IMR-90 (cell line): ENCODE results near the gene LYRM4. TPM values are rescaled to one million over a fixed set of nuclear protein-coding genes. Genes with fewer than 3 reads are reported as not detected.

Experiments used
- ATAC-seq: fragments of 200-7000 bp; cut with Tn5 transposase; 2 replicates; pipeline ENCODE4 v1.9.1; 2020; ENCODE audit warnings: low read depth, mild to moderate bottlenecking, moderate library complexity
- BruUV-seq: library from RNA; stranded (reverse); fragments of 400-500 nt; replicated peaks from 2 replicates; lab custom pipeline; 2021; lab: Mats Ljungman, UMichigan
- CTCF ChIA-PET: fragments of 300-600 bp; formaldehyde crosslinking; extraction: SDS; loops from one replicate; lab custom pipeline; 2021; ENCODE audit warnings: antibody characterized with exemption; lab: Yijun Ruan, JAX
- POLR2A ChIA-PET: fragments of 300-600 bp; sonication (Branson Sonifier 250); formaldehyde crosslinking; loops from one replicate; lab custom pipeline; 2022; ENCODE audit warnings: antibody characterized with exemption; ENCODE audit not compliant: unreplicated experiment; lab: Charles Lee
- DNase-seq: peaks from one replicate; pipeline ENCODE4 v3.0.0; 2013
- H2AFZ ChIP-seq: replicated peaks from 2 replicates; pipeline ENCODE3; 2013; ENCODE audit warnings: low read length, mild to moderate bottlenecking; ENCODE audit not compliant: poor library complexity
- H2AK5ac ChIP-seq: 2 replicates; pipeline ENCODE4 v1.6.1; 2013; ENCODE audit warnings: low read depth, low read length, inconsistent platforms
- H2AK9ac ChIP-seq: replicated peaks from 2 replicates; pipeline ENCODE3; 2013; ENCODE audit warnings: mild to moderate bottlenecking, low read depth, low read length, moderate library complexity; ENCODE audit not compliant: poor library complexity
- H2BK120ac ChIP-seq: 2 replicates; pipeline ENCODE4 v1.6.1; 2013; ENCODE audit warnings: low read depth, low read length, inconsistent platforms
- H2BK15ac ChIP-seq: 3 replicates; pipeline ENCODE4 v1.6.1; 2013; ENCODE audit warnings: low read depth, low read length, inconsistent platforms
- H2BK20ac ChIP-seq: 2 replicates; pipeline ENCODE4 v1.6.1; 2013; ENCODE audit warnings: low read depth, mild to moderate bottlenecking, inconsistent platforms, low read length, moderate library complexity
- H2BK5ac ChIP-seq: 2 replicates; pipeline ENCODE4 v1.6.1; 2013; ENCODE audit warnings: mild to moderate bottlenecking, low read depth, low read length, inconsistent platforms; ENCODE audit not compliant: poor library complexity, severe bottlenecking
- H3K14ac ChIP-seq: replicated peaks from 2 replicates; pipeline ENCODE4 v1.6.1; 2013; ENCODE audit warnings: low read depth, low read length, inconsistent platforms
- H3K18ac ChIP-seq: 2 replicates; pipeline ENCODE4 v1.6.1; 2013; ENCODE audit warnings: low read depth, low read length, control low read depth
- H3K23ac ChIP-seq: 2 replicates; pipeline ENCODE4 v1.6.1; 2013; ENCODE audit warnings: low read depth, low read length, inconsistent platforms
- H3K27ac ChIP-seq: 2 replicates; pipeline ENCODE4 v1.5.1; 2013; ENCODE audit warnings: mild to moderate bottlenecking, control low read depth, low read length; ENCODE audit not compliant: insufficient read depth
- H3K27me3 ChIP-seq: 2 replicates; pipeline ENCODE4 v1.6.1; 2013; ENCODE audit warnings: low read length; ENCODE audit not compliant: control insufficient read depth, insufficient read depth
- H3K36me3 ChIP-seq: 2 replicates; pipeline ENCODE4 v1.6.1; 2013; ENCODE audit warnings: low read length, mixed read lengths; ENCODE audit not compliant: control insufficient read depth, insufficient read depth
- H3K4ac ChIP-seq: 2 replicates; pipeline ENCODE4 v1.6.1; 2013; ENCODE audit warnings: low read depth, low read length, inconsistent platforms
- H3K4me1 ChIP-seq: 2 replicates; pipeline ENCODE4 v1.6.1; 2013; ENCODE audit warnings: low read length, mixed read lengths; ENCODE audit not compliant: control insufficient read depth, insufficient read depth
- H3K4me2 ChIP-seq: 2 replicates; pipeline ENCODE4 v1.6.1; 2013; ENCODE audit warnings: low read depth, mild to moderate bottlenecking, control low read depth, low read length, moderate library complexity
- H3K4me3 ChIP-seq: 2 replicates; pipeline ENCODE4 v1.5.1; 2013; ENCODE audit warnings: low read depth, mild to moderate bottlenecking, control low read depth, low read length, moderate library complexity; ENCODE audit not compliant: insufficient read depth
- H3K56ac ChIP-seq: 2 replicates; pipeline ENCODE4 v1.6.1; 2013; ENCODE audit warnings: low read length, inconsistent platforms; ENCODE audit not compliant: insufficient read depth; ENCODE audit errors: extremely low read depth
- H3K79me1 ChIP-seq, 2 experiments: 2 replicates each; pipeline ENCODE4 v1.6.1; 2013; ENCODE audit warnings: low read length in 2 of 2, inconsistent platforms in 1 of 2, low read depth in 1 of 2
- H3K9ac ChIP-seq: 2 replicates; pipeline ENCODE4 v1.6.1; 2013; ENCODE audit warnings: low read depth, low read length, control low read depth
- H3K9me1 ChIP-seq: 2 replicates; pipeline ENCODE4 v1.6.1; 2013; ENCODE audit warnings: low read length, inconsistent platforms; ENCODE audit not compliant: insufficient read depth
- H3K9me3 ChIP-seq: 2 replicates; pipeline ENCODE4 v1.6.1; 2013; ENCODE audit warnings: low read length; ENCODE audit not compliant: control insufficient read depth, insufficient read depth
- H4K20me1 ChIP-seq: 2 replicates; pipeline ENCODE4 v1.6.1; 2013; ENCODE audit warnings: low read length, inconsistent platforms; ENCODE audit not compliant: insufficient read depth
- H4K5ac ChIP-seq: 2 replicates; pipeline ENCODE4 v1.6.1; 2013; ENCODE audit warnings: mild to moderate bottlenecking, low read depth, low read length, control low read depth
- H4K8ac ChIP-seq, 2 experiments: 2 replicates each; pipeline ENCODE4 v1.6.1; 2013; ENCODE audit warnings: low read depth in 2 of 2, low read length in 2 of 2, control low read depth in 1 of 2, inconsistent platforms in 1 of 2
- H4K91ac ChIP-seq: 2 replicates; pipeline ENCODE4 v1.6.1; 2013; ENCODE audit warnings: low read depth, low read length, inconsistent platforms; ENCODE audit not compliant: insufficient read depth
- WGBS, 2 experiments: methylation state at CpG; one replicate each; pipeline versions ENCODE4 v1.1.5 to v1.1.7; 2013; ENCODE audit warnings: missing lambda C conversion rate in 2 of 2; ENCODE audit not compliant: insufficient read length in 1 of 2; ENCODE audit errors: extremely low coverage in 2 of 2; 5-methylcytosine and 5-hydroxymethylcytosine counted together
- dilution Hi-C: fragments of 300-500 bp; cut with HindIII; formaldehyde crosslinking; loops from one replicate; pipeline ENCODE4 v1.14.3; 2018; ENCODE audit warnings: low sequenced_read_pairs; ENCODE audit not compliant: unreplicated experiment
- in situ Hi-C: fragments of 300-500 bp; cut with MboI; formaldehyde crosslinking; loops from 3 replicates; pipeline ENCODE4 v1.14.3; 2019; ENCODE audit warnings: low sequenced_read_pairs, inconsistent platforms, mixed read lengths
- intact Hi-C: fragments of 100-400 bp; cut with micrococcal nuclease; formaldehyde crosslinking; loops from 2 replicates; pipeline ENCODE4 v1.10.0; 2022
- polyA plus RNA-seq, 3 experiments: library from polyadenylated mRNA; depleted of rRNA; stranded (reverse); fragments of >200 nt; gene quantifications; 2 replicates each; pipeline ENCODE4 v1.2.3, GENCODE V29; 2012; ENCODE audit warnings: low replicate concordance in 1 of 3
- total RNA-seq: library from RNA; depleted of rRNA; stranded (reverse); fragments of >200 nt; gene quantifications from 2 replicates; pipeline ENCODE4 v1.2.3, GENCODE V29; 2012
- TF ChIP-seq, protein P1 (sequence below): conservative IDR thresholded peaks from 2 replicates; pipeline ENCODE4 v1.5.1; 2012; ENCODE audit warnings: mild to moderate bottlenecking, low read depth, low read length, improper control_type of control experiment

The LYRM4 gene
- total and polyA plus RNA-seq, 2 of the 4 experiments (the other 2 are of a cell fraction), result 11.5 to 26.6 TPM

DNA sequence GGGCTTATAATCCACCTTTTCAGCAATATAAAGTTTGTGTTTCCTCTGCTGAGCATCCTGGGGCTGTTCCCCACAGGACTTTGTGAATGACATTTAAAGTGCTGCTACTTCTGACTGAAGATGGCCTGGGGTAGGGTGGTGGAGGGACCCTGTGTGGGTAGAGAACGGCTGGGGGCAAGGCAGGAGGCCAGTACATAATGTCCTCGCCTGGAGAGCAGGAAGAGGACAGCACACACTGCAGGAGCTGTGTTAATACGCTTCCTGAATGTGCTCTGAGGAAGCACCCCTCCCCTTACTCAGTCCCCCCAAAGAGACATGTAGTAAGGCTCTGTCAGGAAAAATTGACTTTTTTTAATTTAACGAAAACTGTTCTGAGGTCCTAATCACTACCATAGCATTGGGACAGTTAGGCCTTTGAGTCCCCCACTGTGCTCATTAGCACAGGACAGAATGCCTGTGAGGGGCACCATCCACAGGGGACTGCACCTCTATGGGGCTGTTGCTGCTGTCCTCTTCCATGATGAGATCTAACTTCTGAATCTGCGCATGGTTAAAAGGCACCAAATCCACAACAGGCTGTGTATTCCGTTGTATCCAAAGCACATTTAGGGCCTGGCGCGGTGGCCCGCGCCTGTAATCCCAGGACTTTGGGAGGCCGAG, 68.5 kb downstream of the LYRM4 start:
- H3K4me1 ChIP-seq, result peaks cover 9% of the 10 kb centered on the region
- peak overlapping the region; percentile 8; the same call in 1 of the 2 replicates for H3K18ac ChIP-seq
- peaks cover 0 to 4% of the 10 kb centered on the region in 2 experiments; a peak in 1 of 4 replicates for H3K79me1 ChIP-seq
- peak overlapping the region; percentile 34; the same call in 1 of the 3 replicates for H2BK15ac ChIP-seq
- no peak overlapping the region for H2BK20ac ChIP-seq
- POLR2A ChIA-PET, result no interaction called here
- no peak overlapping the region for H3K4me3 ChIP-seq
- no peaks in the 10 kb centered on the region for H3K9me3 ChIP-seq
- BruUV-seq, result no TSS peak
- dilution Hi-C loops, result no loop called here
- H3K9me1 ChIP-seq, result peaks cover 9% of the 10 kb centered on the region
- peak overlapping the region; percentile 30; the same call in 1 of the 2 replicates for H3K4ac ChIP-seq
- H2BK120ac ChIP-seq, result peak overlapping the region; percentile 22; the same call in 1 of the 2 replicates
- no peak overlapping the region for H3K27ac ChIP-seq
- no peaks in the 10 kb centered on the region for H3K36me3 ChIP-seq
- intact Hi-C loops, result no loop called here
- no peak overlapping the region for H3K9ac ChIP-seq
- TF ChIP-seq, protein P1, sequence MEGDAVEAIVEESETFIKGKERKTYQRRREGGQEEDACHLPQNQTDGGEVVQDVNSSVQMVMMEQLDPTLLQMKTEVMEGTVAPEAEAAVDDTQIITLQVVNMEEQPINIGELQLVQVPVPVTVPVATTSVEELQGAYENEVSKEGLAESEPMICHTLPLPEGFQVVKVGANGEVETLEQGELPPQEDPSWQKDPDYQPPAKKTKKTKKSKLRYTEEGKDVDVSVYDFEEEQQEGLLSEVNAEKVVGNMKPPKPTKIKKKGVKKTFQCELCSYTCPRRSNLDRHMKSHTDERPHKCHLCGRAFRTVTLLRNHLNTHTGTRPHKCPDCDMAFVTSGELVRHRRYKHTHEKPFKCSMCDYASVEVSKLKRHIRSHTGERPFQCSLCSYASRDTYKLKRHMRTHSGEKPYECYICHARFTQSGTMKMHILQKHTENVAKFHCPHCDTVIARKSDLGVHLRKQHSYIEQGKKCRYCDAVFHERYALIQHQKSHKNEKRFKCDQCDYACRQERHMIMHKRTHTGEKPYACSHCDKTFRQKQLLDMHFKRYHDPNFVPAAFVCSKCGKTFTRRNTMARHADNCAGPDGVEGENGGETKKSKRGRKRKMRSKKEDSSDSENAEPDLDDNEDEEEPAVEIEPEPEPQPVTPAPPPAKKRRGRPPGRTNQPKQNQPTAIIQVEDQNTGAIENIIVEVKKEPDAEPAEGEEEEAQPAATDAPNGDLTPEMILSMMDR, result no peak
- no peak overlapping the region for H3K23ac ChIP-seq
- in situ Hi-C loops, result no loop called here
- WGBS, 2 experiments, result 91% methylated on average over 8 of the region's 11 CpGs; no CpG with 5 or more reads in 1 of the 2 experiments
- H2AFZ ChIP-seq, result no peak overlapping the region
- DNase-seq, result no peak
- H3K14ac ChIP-seq, result no peak overlapping the region
- H2AK9ac ChIP-seq, result no peak overlapping the region
- no peak overlapping the region for H4K8ac ChIP-seq
- no peak for ATAC-seq
- no peak overlapping the region for H2BK5ac ChIP-seq
- no peak overlapping the region for H3K56ac ChIP-seq
- no peaks in the 10 kb centered on the region; the same call in 1 of the 2 replicates for H4K20me1 ChIP-seq
- no peaks in the 10 kb centered on the region for H3K27me3 ChIP-seq
- H2AK5ac ChIP-seq, result peak overlapping the region; percentile 53
- H4K5ac ChIP-seq, result 0 out of 2 replicates have a peak overlapping the region, but pooled peaks have one; percentile 17
- CTCF ChIA-PET, result no interaction called here
- no peak overlapping the region for H3K4me2 ChIP-seq
- H4K91ac ChIP-seq, result peak overlapping the region; percentile 41
